ENCODE measurements around the gene H2BW1.
"Not testable (repeated sequence)": the region's sequence is repeated elsewhere in the genome, so short reads cannot be mapped to it uniquely, and the experiment has no call there.

Gene H2BW1

DNA sequence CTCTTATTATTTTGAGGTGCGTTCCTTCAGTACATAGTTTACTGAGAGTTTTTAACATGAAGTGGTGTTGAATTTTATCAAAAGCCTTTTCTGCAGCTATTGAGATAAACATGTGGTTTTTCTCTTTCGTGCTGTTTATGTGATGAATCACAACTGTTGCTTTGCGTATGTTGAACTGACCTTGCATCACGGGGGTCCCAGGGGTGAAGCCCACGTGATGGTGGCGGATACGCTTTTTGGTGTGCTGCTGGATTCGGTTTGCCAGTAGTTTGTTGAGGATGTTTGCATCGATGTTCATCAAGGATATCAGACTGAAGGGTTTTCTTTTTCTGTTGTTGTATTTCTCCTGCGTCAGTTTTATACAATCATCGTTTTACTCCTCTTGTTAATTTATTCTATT lies 4.6 kb upstream of the H2BW1 start:
- no peaks in the 10 kb centered on the region for H3K36me3 Mint-ChIP-seq (ENCODE audit: low read depth)
- peaks cover 64% of the 10 kb centered on the region for H3K9me3 Mint-ChIP-seq
- H3K4me1 Mint-ChIP-seq, result no peaks in the 10 kb centered on the region
- no peak for DNase-seq
- TF ChIP-seq, protein P1, sequence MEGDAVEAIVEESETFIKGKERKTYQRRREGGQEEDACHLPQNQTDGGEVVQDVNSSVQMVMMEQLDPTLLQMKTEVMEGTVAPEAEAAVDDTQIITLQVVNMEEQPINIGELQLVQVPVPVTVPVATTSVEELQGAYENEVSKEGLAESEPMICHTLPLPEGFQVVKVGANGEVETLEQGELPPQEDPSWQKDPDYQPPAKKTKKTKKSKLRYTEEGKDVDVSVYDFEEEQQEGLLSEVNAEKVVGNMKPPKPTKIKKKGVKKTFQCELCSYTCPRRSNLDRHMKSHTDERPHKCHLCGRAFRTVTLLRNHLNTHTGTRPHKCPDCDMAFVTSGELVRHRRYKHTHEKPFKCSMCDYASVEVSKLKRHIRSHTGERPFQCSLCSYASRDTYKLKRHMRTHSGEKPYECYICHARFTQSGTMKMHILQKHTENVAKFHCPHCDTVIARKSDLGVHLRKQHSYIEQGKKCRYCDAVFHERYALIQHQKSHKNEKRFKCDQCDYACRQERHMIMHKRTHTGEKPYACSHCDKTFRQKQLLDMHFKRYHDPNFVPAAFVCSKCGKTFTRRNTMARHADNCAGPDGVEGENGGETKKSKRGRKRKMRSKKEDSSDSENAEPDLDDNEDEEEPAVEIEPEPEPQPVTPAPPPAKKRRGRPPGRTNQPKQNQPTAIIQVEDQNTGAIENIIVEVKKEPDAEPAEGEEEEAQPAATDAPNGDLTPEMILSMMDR (IDR thresholded peaks at IDR 0.05), result no peak
- no peak overlapping the region for H3K27ac Mint-ChIP-seq
- no peaks in the 10 kb centered on the region for H3K27me3 Mint-ChIP-seq (ENCODE audit: low read depth, poor library complexity)
- H3K4me3 Mint-ChIP-seq, result no peak overlapping the region

DNA sequence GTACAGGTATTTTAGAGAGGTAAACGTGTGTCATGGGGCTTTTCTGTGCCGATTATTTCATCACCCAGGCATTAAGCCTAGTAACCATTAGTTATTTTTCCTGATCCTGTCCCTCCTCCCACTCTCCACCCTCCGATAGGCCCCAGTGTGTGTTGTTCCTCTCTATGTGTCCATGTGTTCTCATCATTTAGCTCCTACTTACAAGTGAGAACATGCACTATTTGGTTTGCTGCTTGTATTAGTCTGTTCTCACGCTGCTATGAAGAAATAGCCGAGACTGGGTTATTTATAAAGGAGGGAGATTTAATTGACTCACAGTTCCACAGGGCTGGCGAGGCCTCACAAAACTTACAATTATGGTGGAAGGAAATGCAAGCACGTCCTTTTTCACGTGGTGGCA lies 2.1 kb upstream of the H2BW1 start:
- H3K27me3 Mint-ChIP-seq (ENCODE audit: low read depth, poor library complexity); H3K4me1 Mint-ChIP-seq; H3K4me3 Mint-ChIP-seq; H3K36me3 Mint-ChIP-seq (ENCODE audit: low read depth); H3K27ac Mint-ChIP-seq; DNase-seq: not testable (repeated sequence)
- peaks cover 61% of the 10 kb centered on the region for H3K9me3 Mint-ChIP-seq

DNA sequence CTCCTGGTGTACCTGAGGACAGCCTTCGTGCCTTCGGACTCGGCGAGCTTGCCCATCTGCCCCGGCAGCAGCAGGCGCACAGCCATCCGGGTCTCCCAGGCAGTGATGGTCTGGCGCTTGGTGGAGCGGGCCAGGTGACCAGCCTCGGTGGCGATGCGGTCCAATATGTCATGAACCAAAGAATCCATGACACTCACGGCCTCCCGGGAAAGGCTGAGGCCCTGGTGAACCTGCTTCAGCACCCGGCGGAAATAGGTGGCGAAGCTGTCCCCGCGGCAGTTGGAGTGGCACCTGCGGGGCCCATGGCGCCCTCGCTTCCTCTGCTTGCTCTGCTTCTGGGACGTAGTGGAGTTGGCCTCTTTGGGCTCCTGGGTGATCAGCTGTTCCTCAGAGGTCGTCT lies 350 bp downstream of the H2BW1 start:
- Mint-ChIP-seq H3K9me3 (peaks cover 56% of the 10 kb centered on the region), H3K4me3 (no peak overlapping the region), H3K27me3 (ENCODE audit: low read depth, poor library complexity) (peaks cover 3% of the 10 kb centered on the region), H3K36me3 (ENCODE audit: low read depth) (no peaks in the 10 kb centered on the region), H3K27ac (no peak overlapping the region), H3K4me1 (no peaks in the 10 kb centered on the region)
- no peak for DNase-seq
- TF ChIP-seq, protein P1 (IDR thresholded peaks at IDR 0.05), result no peak

DNA sequence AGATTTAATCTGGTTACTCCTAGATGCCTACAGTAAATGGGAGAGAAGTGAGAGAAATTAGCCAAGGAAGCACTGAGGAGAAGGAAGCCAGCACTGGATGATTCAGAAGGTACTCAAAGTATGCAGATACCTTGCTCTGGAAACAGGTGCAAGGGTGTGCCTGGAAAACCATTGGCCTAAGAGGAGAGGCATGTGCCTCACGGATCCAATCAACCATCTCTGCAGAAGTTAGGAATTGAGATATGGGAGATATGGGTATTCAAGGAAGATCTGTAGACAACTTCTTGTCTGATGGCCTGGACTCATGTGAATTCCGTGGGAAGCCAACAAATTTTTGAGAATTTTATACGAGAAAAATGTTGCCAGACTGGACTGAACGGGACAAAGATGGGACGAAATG lies 4.7 kb downstream of the H2BW1 start:
- Mint-ChIP-seq H3K36me3 (ENCODE audit: low read depth) (no peaks in the 10 kb centered on the region), H3K27me3 (ENCODE audit: low read depth, poor library complexity) (peaks cover 3% of the 10 kb centered on the region), H3K27ac (no peak overlapping the region), H3K4me1 (no peaks in the 10 kb centered on the region), H3K9me3 (peaks cover 69% of the 10 kb centered on the region), H3K4me3 (no peak overlapping the region)
- TF ChIP-seq, protein P1 (IDR thresholded peaks at IDR 0.05), result no peak
- no peak for DNase-seq

DNA sequence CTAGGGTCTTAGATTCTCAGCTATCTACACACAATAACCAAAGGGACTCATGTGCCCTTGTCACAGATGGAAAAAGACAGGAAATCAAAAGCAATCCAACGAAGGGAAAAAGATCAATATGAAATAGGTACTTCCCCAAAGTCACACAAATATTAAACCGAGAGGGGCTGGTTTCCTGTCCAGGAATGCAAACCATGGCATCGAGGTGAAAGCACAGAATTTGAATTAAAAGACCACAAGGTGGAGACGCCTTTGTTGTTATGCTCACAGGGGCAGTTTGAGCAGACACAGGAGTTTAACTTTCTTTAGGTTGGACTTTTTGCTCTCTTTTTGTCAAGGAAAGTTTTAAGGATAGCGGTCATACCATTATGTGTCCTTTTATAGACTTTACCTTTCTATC lies 14.3 kb downstream of the H2BW1 start:
- Mint-ChIP-seq H3K36me3 (ENCODE audit: low read depth) (no peaks in the 10 kb centered on the region), H3K27ac (no peak overlapping the region), H3K4me1 (no peaks in the 10 kb centered on the region), H3K27me3 (ENCODE audit: low read depth, poor library complexity) (no peaks in the 10 kb centered on the region), H3K4me3 (no peak overlapping the region), H3K9me3 (peaks cover 51% of the 10 kb centered on the region)
- DNase-seq, result no peak
- TF ChIP-seq, protein P1 (IDR thresholded peaks at IDR 0.05), result no peak

DNA sequence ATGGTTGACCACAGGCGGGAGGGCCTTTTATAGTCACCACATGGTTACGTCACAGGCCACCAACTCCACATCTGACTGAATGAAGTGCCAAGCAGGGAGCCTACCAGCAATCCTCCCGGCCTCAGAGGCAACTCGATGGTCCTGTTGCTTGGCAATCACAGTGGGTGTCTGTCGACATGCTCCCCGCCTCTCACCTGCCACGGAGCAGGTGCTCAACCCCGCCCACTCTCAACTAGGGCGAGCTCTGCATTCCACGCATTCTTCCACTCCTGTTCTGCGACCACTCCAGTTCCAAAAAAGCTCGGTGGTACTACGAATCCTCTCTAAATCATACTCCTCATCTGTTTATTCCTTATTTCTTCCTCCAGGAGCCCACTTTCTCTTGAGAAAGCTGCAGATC lies 30.0 kb downstream of the H2BW1 start:
- not testable (repeated sequence) for H3K27ac Mint-ChIP-seq; H3K36me3 Mint-ChIP-seq (ENCODE audit: low read depth); H3K27me3 Mint-ChIP-seq (ENCODE audit: low read depth, poor library complexity); H3K9me3 Mint-ChIP-seq; H3K4me3 Mint-ChIP-seq; DNase-seq; H3K4me1 Mint-ChIP-seq

DNA sequence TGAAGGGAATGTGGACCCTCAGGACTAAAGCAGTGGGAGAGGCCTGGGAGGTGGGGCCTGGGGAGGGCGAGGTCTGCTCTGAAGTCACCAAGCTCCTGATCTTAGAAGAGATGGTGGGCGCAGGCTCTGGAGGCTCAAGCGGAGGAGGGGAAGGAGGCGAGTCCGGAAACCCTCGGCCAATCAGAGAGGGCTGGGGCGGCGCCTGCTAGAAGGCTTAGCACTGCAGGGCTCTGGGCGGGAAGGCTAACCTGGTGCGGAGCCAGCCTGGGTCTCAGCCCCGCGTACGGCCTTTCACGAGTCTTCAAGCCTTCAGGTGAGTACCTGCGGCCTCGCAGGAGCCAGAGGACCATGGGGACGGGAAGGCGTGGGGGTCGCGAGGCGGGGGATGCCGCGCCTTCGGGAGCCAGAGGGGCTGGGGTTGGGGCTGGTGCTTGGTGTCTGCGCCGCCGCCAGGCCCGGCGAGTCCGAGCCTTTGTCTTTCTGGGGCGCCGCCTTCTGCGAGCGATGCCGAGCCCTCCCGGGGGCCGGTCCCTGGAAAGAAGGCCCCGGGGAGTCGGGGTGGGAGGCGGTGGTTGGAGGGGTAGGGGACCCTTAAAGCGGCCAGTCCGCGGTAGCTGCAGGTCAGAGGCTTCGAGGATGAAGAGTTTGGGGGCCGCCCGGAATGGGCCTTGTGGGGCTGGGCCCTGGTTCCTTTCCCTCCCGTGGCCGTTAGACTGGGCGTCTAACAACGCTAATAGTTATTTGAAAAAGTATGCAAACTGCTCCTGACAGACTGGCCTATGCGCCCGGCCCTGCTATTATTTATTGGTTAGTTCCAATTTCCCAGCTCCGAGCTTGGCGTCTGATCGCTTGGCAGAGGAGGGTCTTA lies 50.9 kb downstream of the H2BW1 start, which contains the start of gene TMSB15B:
Gene TMSB15B, plus strand, starts transcription at position 217 of the 868 bp plus-strand sequence.
- H3K9me3 Mint-ChIP-seq; DNase-seq; H3K27me3 Mint-ChIP-seq (ENCODE audit: low read depth, poor library complexity); H3K27ac Mint-ChIP-seq; H3K36me3 Mint-ChIP-seq (ENCODE audit: low read depth); H3K4me1 Mint-ChIP-seq; H3K4me3 Mint-ChIP-seq: not testable (repeated sequence)
